GM18498 (cell line): Measurements from ENCODE around the gene CNNM4.

Source experiments
- ATAC-seq: cut with Tn5 transposase; IDR thresholded peaks from one replicate; pipeline ENCODE4 v1.9.1; 2021; ENCODE audit warnings: mild to moderate bottlenecking, moderate library complexity; ENCODE audit not compliant: unreplicated experiment

Gene CNNM4

DNA sequence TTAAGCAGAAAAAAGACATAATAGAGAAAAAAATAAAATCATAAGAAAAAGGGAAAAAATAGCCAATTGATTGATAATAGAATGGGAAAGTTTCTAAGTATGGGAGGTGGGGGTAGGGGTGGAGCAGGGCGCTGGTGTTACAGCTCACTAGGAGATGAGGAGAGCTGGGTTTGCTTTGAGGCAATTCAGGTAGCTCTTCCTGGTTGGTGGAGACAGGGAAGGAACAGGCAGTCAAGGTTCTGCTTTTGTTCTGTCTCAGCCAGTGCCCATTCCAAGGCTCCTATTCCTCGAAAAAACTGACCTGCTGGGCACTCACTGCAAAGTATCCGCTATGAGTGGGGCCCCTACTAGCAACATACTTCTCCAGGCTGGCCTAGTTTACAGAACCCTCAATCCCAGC is 1.7 kb upstream of the CNNM4 start:
- no peak for ATAC-seq

DNA sequence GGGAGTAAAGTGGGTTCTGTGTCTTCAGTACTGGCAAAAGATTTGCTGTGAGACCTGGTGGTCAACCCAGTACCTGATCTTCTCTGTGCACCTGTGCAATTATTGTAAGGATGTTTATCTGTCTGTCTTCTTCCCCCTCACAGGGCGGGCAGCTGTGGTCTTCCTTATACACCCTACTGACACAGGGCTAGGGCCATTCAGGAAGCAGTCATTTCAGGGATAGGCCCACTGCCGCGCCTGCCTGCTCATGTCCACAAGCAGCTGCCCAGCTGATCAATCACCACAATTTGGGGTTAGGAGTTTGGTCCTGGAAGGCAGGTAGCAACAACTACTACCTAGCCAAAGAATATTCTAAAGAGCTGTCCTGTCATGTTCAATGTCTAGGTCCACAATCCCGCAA is 1.2 kb upstream of the CNNM4 start:
- no peak for ATAC-seq

- no peak for ATAC-seq
Observed at GRCh38 chr2:96760986-96761832, 507 bp downstream of the CNNM4 start.

GRCh38 chr2:96762529-96763311 is 2.0 kb downstream of the CNNM4 start:
- ATAC-seq = no peak

DNA sequence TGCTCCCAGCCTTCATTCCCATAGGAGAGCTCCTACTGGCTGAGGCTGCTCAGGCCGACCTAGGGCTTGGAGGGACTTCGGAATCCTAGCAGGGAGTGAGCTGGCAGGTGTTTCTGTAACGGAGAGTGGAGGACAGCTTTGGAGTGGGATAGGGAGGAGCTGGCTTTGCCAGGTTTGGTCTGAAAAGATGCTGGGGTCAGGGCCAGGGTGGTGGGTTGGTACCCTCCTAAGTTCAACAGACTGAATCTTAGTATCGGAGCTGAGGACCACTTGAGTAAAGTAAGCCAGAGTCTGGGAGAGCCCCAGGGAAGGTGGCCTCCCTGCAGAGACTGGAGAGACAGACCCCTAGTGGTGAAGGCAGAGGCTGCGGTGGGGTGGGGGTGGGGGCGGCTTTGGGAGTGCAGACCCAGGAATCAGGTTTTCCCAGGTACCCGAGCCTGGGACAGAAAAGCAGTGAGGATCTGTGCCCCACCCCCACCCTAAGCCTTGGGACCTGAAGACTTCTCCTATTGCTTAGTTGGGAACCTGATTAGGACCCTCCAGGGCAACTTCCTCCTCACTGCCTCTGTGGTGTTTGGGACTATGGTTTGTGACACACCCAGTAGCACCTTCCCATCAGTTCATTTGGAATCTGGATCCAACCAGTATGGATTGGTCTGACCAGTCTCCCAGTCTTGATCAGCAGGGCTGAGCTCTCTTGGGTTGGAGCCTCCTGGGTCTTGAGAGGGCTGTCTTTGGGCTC is 3.0 kb downstream of the CNNM4 start:
- ATAC-seq = no peak

GRCh38 chr2:96764253-96764637 is 3.5 kb downstream of the CNNM4 start:
- ATAC-seq = no peak

GRCh38 chr2:96767135-96767871 is 6.6 kb downstream of the CNNM4 start:
- ATAC-seq = no peak

- ATAC-seq = peak; percentile 48
Observed at GRCh38 chr2:96768083-96768561, 7.4 kb downstream of the CNNM4 start.

DNA sequence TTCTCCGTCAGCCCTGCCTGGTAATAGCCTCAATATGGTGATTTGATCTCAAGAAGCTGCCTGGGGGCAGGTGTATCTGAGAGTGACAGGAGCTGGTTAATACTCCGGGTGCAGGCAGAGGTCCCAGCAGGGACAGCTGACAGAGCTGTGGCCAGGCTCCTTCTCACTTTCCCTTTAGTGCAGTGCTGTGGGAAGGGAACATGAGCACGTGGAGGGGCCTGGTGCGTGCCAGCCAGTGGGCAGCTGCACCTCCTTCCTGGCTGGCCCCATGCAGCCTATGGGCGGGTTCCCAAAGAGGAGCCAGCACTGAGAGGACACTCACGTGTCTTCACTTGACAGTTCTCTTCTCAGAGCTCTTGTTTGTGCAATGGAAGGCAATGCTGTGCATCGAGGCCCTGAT is 9.1 kb downstream of the CNNM4 start:
- no peak for ATAC-seq

- no peak for ATAC-seq
Observed at GRCh38 chr2:96770442-96771202, 9.9 kb downstream of the CNNM4 start.

DNA sequence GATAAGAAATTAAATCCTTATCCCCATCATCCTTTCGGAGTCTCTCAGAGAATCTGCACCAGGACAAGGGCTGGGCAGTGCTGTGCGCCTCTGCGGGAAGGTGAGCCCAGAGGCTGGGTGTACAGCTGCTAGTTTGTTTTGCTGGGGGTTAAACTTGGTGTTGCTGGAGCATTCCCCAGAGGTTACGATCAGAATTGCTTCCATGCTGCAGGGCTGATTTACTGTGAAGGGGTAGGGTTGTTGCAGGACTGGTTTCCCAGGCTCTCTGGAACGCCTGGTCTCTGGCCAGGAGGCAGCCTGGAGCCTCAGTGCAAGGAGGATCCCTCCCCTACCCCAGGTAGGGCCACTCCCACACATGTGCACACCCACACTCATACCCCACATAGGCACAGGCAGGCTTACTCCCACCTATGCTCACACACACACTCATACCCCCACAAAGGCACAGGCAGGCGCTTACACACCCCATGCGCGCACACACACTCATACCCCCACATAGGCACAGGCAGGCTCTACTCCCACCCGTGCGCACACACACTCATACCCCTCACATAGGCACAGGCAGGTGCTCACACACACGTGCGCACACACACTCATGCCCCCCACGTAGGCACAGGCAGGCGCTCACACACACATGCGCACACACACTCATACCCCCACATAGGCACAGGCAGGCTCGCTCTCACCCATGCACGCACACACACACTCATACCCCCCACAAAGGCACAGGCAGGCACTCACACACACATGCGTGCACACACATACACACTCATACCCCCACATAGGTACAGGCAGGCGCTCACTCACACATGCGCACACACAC is 11.3 kb downstream of the CNNM4 start:
- ATAC-seq = no peak

GRCh38 chr2:96772903-96773671 is 12.4 kb downstream of the CNNM4 start:
- ATAC-seq = no peak

- ATAC-seq = peak; percentile 40
Observed at GRCh38 chr2:96773922-96774321, 13.2 kb downstream of the CNNM4 start.

DNA sequence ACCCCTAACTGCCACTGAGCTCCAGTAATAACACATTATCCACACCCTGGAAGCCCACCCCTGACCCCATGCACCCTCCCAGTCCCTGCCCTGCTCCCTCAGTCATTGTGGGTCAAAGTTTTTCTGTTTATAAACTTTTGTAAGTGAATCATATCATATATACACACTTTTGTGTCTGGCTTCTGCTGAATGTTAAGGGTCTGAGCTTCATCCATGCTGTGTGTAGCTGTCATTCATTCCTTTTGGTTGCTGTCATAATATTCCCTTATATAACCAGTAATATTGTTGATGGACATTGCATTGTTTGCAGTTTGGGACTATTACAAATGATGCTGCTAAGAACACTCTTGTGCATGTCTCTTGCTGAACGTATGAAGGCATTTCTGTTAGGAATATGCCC is 14.5 kb downstream of the CNNM4 start:
- no peak for ATAC-seq

GRCh38 chr2:96783388-96783787 is 22.7 kb downstream of the CNNM4 start:
- ATAC-seq = no peak

GRCh38 chr2:96787411-96787810 is 26.7 kb downstream of the CNNM4 start:
- no peak for ATAC-seq

DNA sequence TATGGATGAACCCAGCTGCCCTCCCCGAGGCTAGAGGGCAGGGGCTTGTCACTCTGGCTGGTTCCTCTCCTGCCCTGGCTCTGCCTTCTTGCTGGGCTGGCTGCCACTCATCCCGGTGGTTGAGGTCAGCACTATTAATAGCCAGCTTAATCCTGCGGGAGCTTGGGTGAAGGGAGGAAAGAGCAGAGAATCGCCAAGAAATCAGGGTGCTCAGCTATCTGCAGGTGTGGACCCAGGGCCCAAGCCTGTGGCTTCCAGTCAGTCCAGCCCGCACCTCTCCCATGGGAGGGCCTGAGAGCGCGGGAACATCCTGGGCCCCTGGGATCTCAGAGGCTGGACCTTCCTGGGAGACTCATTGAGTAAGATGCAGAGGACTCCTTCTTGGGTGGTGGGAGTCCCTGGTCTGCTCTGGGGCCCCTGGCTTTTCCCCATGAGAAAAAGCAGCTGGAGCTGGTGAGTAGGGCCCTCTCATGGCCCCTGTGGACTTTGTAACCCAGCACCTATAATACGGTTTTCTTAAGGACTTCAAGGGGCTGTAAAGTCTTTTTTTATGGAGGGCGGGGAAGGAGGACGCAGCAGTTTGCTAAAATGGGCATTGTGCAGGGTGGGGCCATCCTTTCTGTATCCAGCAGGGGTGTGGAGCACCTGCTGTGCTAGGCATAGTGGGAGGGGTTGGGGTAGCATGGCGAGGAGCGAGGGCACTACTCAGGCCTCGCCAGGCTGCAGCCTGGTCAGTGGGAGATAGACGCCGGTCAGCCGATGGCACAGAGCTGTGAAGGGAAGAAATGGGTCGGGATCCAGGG is 27.9 kb downstream of the CNNM4 start:
- ATAC-seq = no peak

- ATAC-seq = no peak
Observed at GRCh38 chr2:96789245-96789617, 28.5 kb downstream of the CNNM4 start.
